ENCODE results near the gene SSPN. TPM values are rescaled to one million over a fixed set of nuclear protein-coding genes. Genes with fewer than 3 reads are reported as not detected.

Gene SSPN
- total RNA-seq, 2 donors from 2014 or later: 3.3 to 6.7 TPM

DNA sequence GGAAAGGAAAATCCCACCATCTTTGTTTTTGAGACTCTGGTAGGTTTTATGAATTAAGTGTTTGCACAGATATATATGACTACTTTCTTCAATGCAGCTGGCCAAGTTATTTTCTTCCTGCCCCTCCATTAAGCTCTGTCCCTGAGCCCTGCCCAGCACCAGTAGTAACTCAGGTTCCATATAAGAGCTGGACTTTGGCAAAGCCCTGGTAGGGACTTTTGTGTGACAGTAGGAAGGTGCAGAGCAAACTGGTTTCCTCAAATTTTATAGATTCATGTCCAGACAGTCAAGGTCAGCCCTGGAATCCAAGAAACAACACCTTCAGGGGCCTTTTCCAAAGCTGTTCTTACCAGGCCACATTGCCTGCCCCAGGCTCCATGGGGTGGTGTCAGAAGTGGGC lies 47.3 kb downstream of the SSPN start:
- H3K36me3 ChIP-seq (replicated peaks in 1 of 2; ENCODE audit: insufficient read depth in 1 of 2, low read depth in 2 of 2): no peaks in the 10 kb centered on the region
- no peak for TF ChIP-seq POLR2A (IDR thresholded peaks at IDR 0.05)
- H3K9me3 ChIP-seq: no peaks in the 10 kb centered on the region
- no peaks in the 10 kb centered on the region for H3K27me3 ChIP-seq
- intact Hi-C loops (cut with DNase I): no loop called here
- H3K4me3 ChIP-seq: no peak overlapping the region
- peaks cover 9% of the 10 kb centered on the region for H3K4me1 ChIP-seq
- ATAC-seq: no peak
- no peak overlapping the region for H3K27ac ChIP-seq
- DNase-seq: no peak

GRCh38 chr12:26244503-26244902 lies 49.1 kb downstream of the SSPN start:
- DNase-seq (no peak), ATAC-seq (no peak)
- no peaks in the 10 kb centered on the region for H3K9me3 ChIP-seq
- H3K4me3 ChIP-seq: no peak overlapping the region
- 68 to 80% methylated on average over 9 of the region's 9 CpGs for whole genome bisulfite sequencing, 2 donors
- H3K27me3 ChIP-seq: no peaks in the 10 kb centered on the region
- no peaks in the 10 kb centered on the region for H3K36me3 ChIP-seq (replicated peaks in 1 of 2; ENCODE audit: insufficient read depth in 1 of 2, low read depth in 2 of 2)
- TF ChIP-seq CTCF (IDR thresholded peaks at IDR 0.05) (no peak), POLR2A (IDR thresholded peaks at IDR 0.05) (no peak)
- peaks cover 9% of the 10 kb centered on the region for H3K4me1 ChIP-seq
- H3K27ac ChIP-seq: no peak overlapping the region
- intact Hi-C loops (cut with DNase I): no loop called here

DNA sequence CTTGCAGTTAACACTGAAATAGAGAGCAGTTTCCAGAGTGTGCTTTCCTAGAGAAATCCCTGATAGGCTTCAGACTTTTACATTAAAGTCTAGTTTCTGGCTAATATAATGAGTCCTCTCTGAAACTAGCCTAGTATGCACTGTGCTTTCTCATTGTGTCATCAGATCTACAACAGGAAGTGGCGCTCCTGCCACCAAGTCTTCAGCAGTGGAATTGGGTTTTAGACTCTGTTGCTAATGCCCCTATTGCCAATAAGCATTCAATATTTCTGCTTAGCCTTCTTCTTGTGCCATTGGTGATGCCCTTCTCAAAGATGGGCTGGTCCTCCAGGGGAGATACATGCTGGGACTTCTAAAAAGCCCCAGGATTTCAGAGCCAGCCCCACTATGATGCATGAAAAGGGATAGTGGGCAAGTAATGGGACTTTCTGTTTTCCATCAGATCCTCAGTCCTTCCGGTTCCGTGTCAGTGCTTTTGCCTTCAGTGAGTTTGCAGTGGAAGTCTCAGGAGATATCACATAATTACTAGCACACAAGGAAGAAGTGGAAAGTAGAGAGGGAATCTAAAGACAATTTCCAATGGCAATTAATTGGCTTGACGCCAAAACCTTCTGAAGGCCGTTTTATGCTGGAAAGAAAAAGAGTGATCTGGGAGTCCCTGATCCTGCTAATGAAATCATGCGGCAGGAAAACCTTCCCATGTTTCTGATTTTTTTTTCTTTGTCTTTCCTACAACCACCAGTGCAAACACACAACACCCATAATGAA lies 50.0 kb downstream of the SSPN start:
- no peak overlapping the region for H3K4me3 ChIP-seq
- no peaks in the 10 kb centered on the region for H3K27me3 ChIP-seq
- no peak for ATAC-seq
- H3K27ac ChIP-seq: no peak overlapping the region
- no peak for DNase-seq
- TF ChIP-seq POLR2A (IDR thresholded peaks at IDR 0.05) (no peak), CTCF (IDR thresholded peaks at IDR 0.05) (no peak)
- peaks cover 8% of the 10 kb centered on the region for H3K4me1 ChIP-seq
- no peaks in the 10 kb centered on the region for H3K36me3 ChIP-seq (replicated peaks in 1 of 2; ENCODE audit: insufficient read depth in 1 of 2, low read depth in 2 of 2)
- H3K9me3 ChIP-seq: no peaks in the 10 kb centered on the region
- 61 to 64% methylated on average over 6 of the region's 6 CpGs for WGBS, 2 donors
- intact Hi-C loops (cut with DNase I): no loop called here

GRCh38 chr12:26246483-26247164 lies 51.3 kb downstream of the SSPN start:
- H3K36me3 ChIP-seq (replicated peaks in 1 of 2; ENCODE audit: insufficient read depth in 1 of 2, low read depth in 2 of 2): no peaks in the 10 kb centered on the region
- no peak overlapping the region for H3K4me3 ChIP-seq
- ATAC-seq (peak; percentile 47), DNase-seq (peak in 2 of 4 donors; percentile 28 to 41)
- intact Hi-C loops (cut with DNase I): no loop called here
- no peaks in the 10 kb centered on the region for H3K9me3 ChIP-seq
- no peaks in the 10 kb centered on the region for H3K4me1 ChIP-seq
- no peak overlapping the region for H3K27ac ChIP-seq
- TF ChIP-seq CTCF (IDR thresholded peaks at IDR 0.05) (no peak), POLR2A (IDR thresholded peaks at IDR 0.05) (no peak)
- no peaks in the 10 kb centered on the region for H3K27me3 ChIP-seq
- 71 to 72% methylated on average over 4 of the region's 4 CpGs for WGBS, 2 donors

- Histone ChIP-seq H3K27ac (no peak overlapping the region), H3K9me3 (no peaks in the 10 kb centered on the region), H3K4me1 (no peaks in the 10 kb centered on the region), H3K27me3 (no peaks in the 10 kb centered on the region), H3K36me3 (replicated peaks in 1 of 2; ENCODE audit: insufficient read depth in 1 of 2, low read depth in 2 of 2) (no peaks in the 10 kb centered on the region), H3K4me3 (no peak overlapping the region)
- TF ChIP-seq CTCF (IDR thresholded peaks at IDR 0.05): no peak
- TF ChIP-seq POLR2A (IDR thresholded peaks at IDR 0.05): no peak
- DNase-seq (no peak), ATAC-seq (no peak)
- WGBS, 2 donors: 57 to 59% methylated on average over 4 of the region's 4 CpGs
- intact Hi-C loops (cut with DNase I): no loop called here
These were observed 52.5 kb downstream of the SSPN start for GRCh38 chr12:26247873-26248272.
